SK-N-SH (cell line): Measurements from ENCODE around the gene SLC2A3.
"Not testable (repeated sequence)": the region's sequence is repeated elsewhere in the genome, so short reads cannot be mapped to it uniquely, and the experiment has no call there.

Source experiments
- CTCF ChIP-seq: fragments of 200-600 bp; sonication (generic); IDR thresholded peaks from 2 replicates; pipeline ENCODE4 v1.6.1; 2017; ENCODE audit warnings: antibody characterized with exemption, mild to moderate bottlenecking, moderate library complexity
- EZH2phosphoT487 ChIP-seq: fragments of 200-600 bp; sonication (generic); IDR thresholded peaks from 2 replicates; pipeline ENCODE4 v1.6.1; 2017; ENCODE audit warnings: low read depth, mixed run types, mild to moderate bottlenecking, antibody characterized with exemption, moderate library complexity, borderline replicate concordance
- FOXM1 ChIP-seq: IDR thresholded peaks from 2 replicates; pipeline ENCODE4 v1.4.0; 2012; ENCODE audit warnings: low read depth, mild to moderate bottlenecking
- GABPA ChIP-seq: IDR thresholded peaks from 2 replicates; pipeline ENCODE4 v1.4.0; 2012; ENCODE audit warnings: low read depth, mild to moderate bottlenecking
- JUND ChIP-seq: IDR thresholded peaks from 2 replicates; pipeline ENCODE4 v1.4.0; 2012
- MXI1 ChIP-seq: IDR thresholded peaks from 2 replicates; pipeline ENCODE4 v1.6.1; 2012; ENCODE audit warnings: mild to moderate bottlenecking, low read depth, low read length, improper control_type of control experiment
- RAD21 ChIP-seq: IDR thresholded peaks from 2 replicates; pipeline ENCODE4 v1.6.1; 2012; ENCODE audit warnings: mild to moderate bottlenecking, low read length
- RCOR1 ChIP-seq: fragments of 150-350 bp; IDR thresholded peaks from 2 replicates; pipeline ENCODE4 v1.6.1; 2017; ENCODE audit warnings: antibody characterized with exemption, low read length
- TAF1 ChIP-seq: IDR thresholded peaks from 2 replicates; pipeline ENCODE4 v1.6.1; 2012; ENCODE audit warnings: low read depth, mild to moderate bottlenecking, low read length, moderate library complexity, borderline replicate concordance
- USF1 ChIP-seq: IDR thresholded peaks from 2 replicates; pipeline ENCODE4 v1.4.0; 2012; ENCODE audit warnings: low read depth, borderline replicate concordance
- TF ChIP-seq, protein P1 (sequence below): IDR thresholded peaks from 2 replicates; pipeline ENCODE4 v1.4.0; 2012; ENCODE audit warnings: low read depth, borderline replicate concordance

GRCh38 chr12:7954877-7955276, 18.9 kb upstream of the SLC2A3 start:
- TF ChIP-seq EZH2phosphoT487, CTCF, RCOR1, USF1, GABPA, MXI1, FOXM1, RAD21, JUND, TAF1: not testable (repeated sequence)
- TF ChIP-seq, protein P1, sequence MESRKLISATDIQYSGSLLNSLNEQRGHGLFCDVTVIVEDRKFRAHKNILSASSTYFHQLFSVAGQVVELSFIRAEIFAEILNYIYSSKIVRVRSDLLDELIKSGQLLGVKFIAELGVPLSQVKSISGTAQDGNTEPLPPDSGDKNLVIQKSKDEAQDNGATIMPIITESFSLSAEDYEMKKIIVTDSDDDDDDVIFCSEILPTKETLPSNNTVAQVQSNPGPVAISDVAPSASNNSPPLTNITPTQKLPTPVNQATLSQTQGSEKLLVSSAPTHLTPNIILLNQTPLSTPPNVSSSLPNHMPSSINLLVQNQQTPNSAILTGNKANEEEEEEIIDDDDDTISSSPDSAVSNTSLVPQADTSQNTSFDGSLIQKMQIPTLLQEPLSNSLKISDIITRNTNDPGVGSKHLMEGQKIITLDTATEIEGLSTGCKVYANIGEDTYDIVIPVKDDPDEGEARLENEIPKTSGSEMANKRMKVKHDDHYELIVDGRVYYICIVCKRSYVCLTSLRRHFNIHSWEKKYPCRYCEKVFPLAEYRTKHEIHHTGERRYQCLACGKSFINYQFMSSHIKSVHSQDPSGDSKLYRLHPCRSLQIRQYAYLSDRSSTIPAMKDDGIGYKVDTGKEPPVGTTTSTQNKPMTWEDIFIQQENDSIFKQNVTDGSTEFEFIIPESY, result not testable (repeated sequence)
